ENCODE results near the gene SPINDOC.
A peak's percentile ranks its signal among the peaks of the same experiment; 100 is the strongest.

GRCh38 chr11:63768237-63769041, 44.8 kb upstream of the SPINDOC start, which contains the start of gene ZFTA:
- TF ChIP-seq CTCF (IDR thresholded peaks at IDR 0.05; ENCODE audit: low read length) (peak; percentile 20; the same call in 1 of the 2 replicates), EZH2 (IDR thresholded peaks at IDR 0.05; ENCODE audit: borderline replicate concordance, low read length) (no peak)
